Upper lobe of left lung (tissue), 6 donors: ENCODE results near the gene SYNCRIP. TPM values are rescaled to one million over a fixed set of nuclear protein-coding genes. Genes with fewer than 3 reads are reported as not detected.

Experiments
- ATAC-seq, 2 donors: fragments of 200-7000 bp; cut with Tn5 transposase; one replicate each; pipeline ENCODE4 v1.9.1; 2022; ENCODE audit warnings: mild to moderate bottlenecking in 2 of 2, moderate library complexity in 2 of 2; ENCODE audit not compliant: low FRiP score in 2 of 2
- DNase-seq, 2 donors: peaks; one replicate each; pipeline ENCODE4 v3.0.0-alpha.2; 2019 to 2020
- H3K27ac ChIP-seq, 4 donors: fragments of 200-600 bp; sonication (generic); one replicate each; pipeline ENCODE4 v1.5.1; 2016 to 2019
- H3K27me3 ChIP-seq, 4 donors: fragments of 200-600 bp; sonication (generic); one replicate each; pipeline ENCODE4 v1.5.1; 2017 to 2019
- H3K36me3 ChIP-seq, 4 donors: fragments of 200-600 bp; sonication (generic); one replicate each; pipeline ENCODE4 v1.5.1; 2016 to 2019
- H3K4me1 ChIP-seq, 4 donors: fragments of 200-600 bp; sonication (generic); one replicate each; pipeline ENCODE4 v1.5.1; 2018 to 2019
- H3K4me3 ChIP-seq, 4 donors: fragments of 200-600 bp; sonication (generic); one replicate each; pipeline ENCODE4 v1.5.1; 2017 to 2019; ENCODE audit warnings: mild to moderate bottlenecking in 2 of 4, moderate library complexity in 1 of 4
- H3K9me3 ChIP-seq, 4 donors: fragments of 200-600 bp; sonication (generic); one replicate each; pipeline ENCODE4 v1.5.1; 2018 to 2019
- EP300 ChIP-seq, 4 donors: sonication (generic); formaldehyde crosslinking; IDR thresholded peaks; one replicate each; pipeline ENCODE4 v1.5.1; 2017; ENCODE audit warnings: antibody characterized with exemption in 4 of 4, control low read depth in 2 of 4
- POLR2A ChIP-seq, 4 donors: fragments of 450-650 bp; IDR thresholded peaks; one replicate each; pipeline ENCODE4 v1.5.1; 2016 to 2017; ENCODE audit warnings: antibody characterized with exemption in 4 of 4, mild to moderate bottlenecking in 2 of 4
- POLR2AphosphoS5 ChIP-seq, 2 donors: sonication (generic); formaldehyde crosslinking; IDR thresholded peaks; one replicate each; pipeline ENCODE4 v1.5.1; 2017; ENCODE audit warnings: antibody characterized with exemption in 2 of 2
- WGBS, 2 donors: methylation state at CpG; one replicate each; pipeline ENCODE4 v1.1.5; 2017 to 2018; 5-methylcytosine and 5-hydroxymethylcytosine counted together
- total RNA-seq, 6 donors: library from RNA; depleted of rRNA in 4 of 6; stranded (reverse); fragments of >200 nt in 4 of 6; gene quantifications; one replicate each; pipeline versions ENCODE4 v1.1.0 to v1.2.1, GENCODE V29; 2016 to 2021
- TF ChIP-seq, protein P1 (sequence below), 6 experiments: fragments of 450-650 bp in 4 of 6; fragments of 200-600 bp in 2 of 6; sonication (generic) in 2 of 6; IDR thresholded peaks; one replicate each; pipeline ENCODE4 v1.5.1; 2016 to 2019; ENCODE audit warnings: antibody characterized with exemption in 6 of 6
- donor health status: DM: no; HTN: no; CAD: no; lungs with moderate emphysema.
- donor health status: DM: no; HTN: yes; CAD: no; lungs with severe emphysema.

The SYNCRIP gene
- total RNA-seq, 6 donors from 2014 or later = 30.4 to 87.8 (median 65.1) TPM

GRCh38 chr6:85628353-85628752 is 14.3 kb downstream of the SYNCRIP start:
- WGBS, 2 donors = 69 to 76% methylated on average over 1 of the region's 1 CpG
- no peak overlapping the region for H3K4me3 ChIP-seq
- no peak for ATAC-seq
- DNase-seq = no peak
- peaks cover 10 to 95% (median 48%) of the 10 kb centered on the region in 4 donors for H3K36me3 ChIP-seq
- H3K27me3 ChIP-seq = no peaks in the 10 kb centered on the region
- no peaks in the 10 kb centered on the region for H3K9me3 ChIP-seq
- no peak overlapping the region for H3K27ac ChIP-seq
- TF ChIP-seq EP300 (IDR thresholded peaks at IDR 0.05) (no peak), POLR2A (IDR thresholded peaks at IDR 0.05) (no peak), POLR2AphosphoS5 (IDR thresholded peaks at IDR 0.05) (no peak)
- TF ChIP-seq, protein P1, sequence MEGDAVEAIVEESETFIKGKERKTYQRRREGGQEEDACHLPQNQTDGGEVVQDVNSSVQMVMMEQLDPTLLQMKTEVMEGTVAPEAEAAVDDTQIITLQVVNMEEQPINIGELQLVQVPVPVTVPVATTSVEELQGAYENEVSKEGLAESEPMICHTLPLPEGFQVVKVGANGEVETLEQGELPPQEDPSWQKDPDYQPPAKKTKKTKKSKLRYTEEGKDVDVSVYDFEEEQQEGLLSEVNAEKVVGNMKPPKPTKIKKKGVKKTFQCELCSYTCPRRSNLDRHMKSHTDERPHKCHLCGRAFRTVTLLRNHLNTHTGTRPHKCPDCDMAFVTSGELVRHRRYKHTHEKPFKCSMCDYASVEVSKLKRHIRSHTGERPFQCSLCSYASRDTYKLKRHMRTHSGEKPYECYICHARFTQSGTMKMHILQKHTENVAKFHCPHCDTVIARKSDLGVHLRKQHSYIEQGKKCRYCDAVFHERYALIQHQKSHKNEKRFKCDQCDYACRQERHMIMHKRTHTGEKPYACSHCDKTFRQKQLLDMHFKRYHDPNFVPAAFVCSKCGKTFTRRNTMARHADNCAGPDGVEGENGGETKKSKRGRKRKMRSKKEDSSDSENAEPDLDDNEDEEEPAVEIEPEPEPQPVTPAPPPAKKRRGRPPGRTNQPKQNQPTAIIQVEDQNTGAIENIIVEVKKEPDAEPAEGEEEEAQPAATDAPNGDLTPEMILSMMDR (IDR thresholded peaks at IDR 0.05) = no peak
- peaks cover 0 to 11% (median 6%) of the 10 kb centered on the region in 4 donors for H3K4me1 ChIP-seq

DNA sequence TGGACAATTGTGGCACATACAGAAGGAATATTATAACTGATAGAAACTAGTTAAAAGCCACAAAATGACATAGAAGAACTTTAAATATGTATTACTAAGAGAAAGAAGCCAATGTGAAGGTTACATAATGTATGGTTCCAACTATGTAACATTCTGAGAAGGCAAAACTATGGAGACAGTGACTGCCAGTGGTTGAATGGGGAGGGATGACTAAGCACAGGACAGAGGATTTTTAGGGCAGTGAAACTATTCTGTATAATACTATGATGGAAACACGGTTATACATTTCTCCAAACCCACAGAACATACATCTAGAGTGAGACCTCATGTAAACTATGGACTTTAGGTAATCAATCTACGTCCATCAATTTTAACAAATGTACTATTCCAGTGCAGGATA is 22.4 kb downstream of the SYNCRIP start:
- no peak for DNase-seq
- Histone ChIP-seq H3K4me3 (no peak overlapping the region), H3K36me3 (peaks cover 14 to 97% (median 64%) of the 10 kb centered on the region in 4 donors), H3K9me3 (no peaks in the 10 kb centered on the region), H3K4me1 (peaks cover 0 to 3% (median 0%) of the 10 kb centered on the region in 4 donors), H3K27me3 (no peaks in the 10 kb centered on the region), H3K27ac (no peak overlapping the region)
- TF ChIP-seq, protein P1 (IDR thresholded peaks at IDR 0.05) = no peak
- TF ChIP-seq POLR2A (IDR thresholded peaks at IDR 0.05) (no peak), EP300 (IDR thresholded peaks at IDR 0.05) (no peak), POLR2AphosphoS5 (IDR thresholded peaks at IDR 0.05) (no peak)
- no peak for ATAC-seq
- WGBS, 2 donors = 92 to 96% methylated on average over 2 of the region's 2 CpGs

- Histone ChIP-seq H3K27me3 (no peaks in the 10 kb centered on the region), H3K4me3 (no peak overlapping the region), H3K36me3 (peaks cover 23 to 96% (median 58%) of the 10 kb centered on the region in 4 donors), H3K4me1 (no peaks in the 10 kb centered on the region), H3K27ac (no peak overlapping the region), H3K9me3 (no peaks in the 10 kb centered on the region)
- TF ChIP-seq EP300 (IDR thresholded peaks at IDR 0.05) = no peak
- TF ChIP-seq, protein P1 (IDR thresholded peaks at IDR 0.05) = no peak
- TF ChIP-seq POLR2A (IDR thresholded peaks at IDR 0.05) = no peak
- TF ChIP-seq POLR2AphosphoS5 (IDR thresholded peaks at IDR 0.05) = no peak
- WGBS, 2 donors = 95 to 98% methylated on average over 17 of the region's 17 CpGs
- ATAC-seq (no peak), DNase-seq (peak in 1 of 2 donors; percentile 57)
These were observed 27.9 kb downstream of the SYNCRIP start for GRCh38 chr6:85614780-85615179.

GRCh38 chr6:85612690-85613474 is 29.8 kb downstream of the SYNCRIP start:
- WGBS, 2 donors = 94 to 96% methylated on average over 4 of the region's 4 CpGs
- H3K9me3 ChIP-seq = no peaks in the 10 kb centered on the region
- no peak overlapping the region for H3K27ac ChIP-seq
- TF ChIP-seq, protein P1 (IDR thresholded peaks at IDR 0.05) = no peak
- no peak for TF ChIP-seq POLR2A (IDR thresholded peaks at IDR 0.05)
- TF ChIP-seq EP300 (IDR thresholded peaks at IDR 0.05) = no peak
- no peak for TF ChIP-seq POLR2AphosphoS5 (IDR thresholded peaks at IDR 0.05)
- H3K27me3 ChIP-seq = no peaks in the 10 kb centered on the region
- H3K4me3 ChIP-seq = no peak overlapping the region
- peaks cover 9 to 89% (median 41%) of the 10 kb centered on the region in 4 donors for H3K36me3 ChIP-seq
- DNase-seq (no peak), ATAC-seq (no peak)
- no peaks in the 10 kb centered on the region for H3K4me1 ChIP-seq
